ENCODE measurements around the gene NALF2.

Gene NALF2

GRCh38 chrX:69504626-69505612 lies 793 bp downstream of the NALF2 start:
- DNase-seq (ENCODE audit: extremely low read depth, insufficient read length) = no peak
- Histone ChIP-seq H3K4me3 (replicated peaks; ENCODE audit: low read depth, low read length) (no peak overlapping the region), H3K36me3 (ENCODE audit: control insufficient read depth, insufficient read depth, low read length) (no peaks in the 10 kb centered on the region), H3K27me3 (replicated peaks; ENCODE audit: control insufficient read depth, insufficient read depth, low read length) (peaks cover 1% of the 10 kb centered on the region; the same call in 1 of the 2 replicates)
- no peak for TF ChIP-seq CTCF (IDR thresholded peaks at IDR 0.05; ENCODE audit: insufficient read depth, low read length, poor library complexity, severe bottlenecking)

GRCh38 chrX:69505772-69506616 lies 1.9 kb downstream of the NALF2 start:
- H3K36me3 ChIP-seq (ENCODE audit: control insufficient read depth, insufficient read depth, low read length) = no peaks in the 10 kb centered on the region
- DNase-seq (ENCODE audit: extremely low read depth, insufficient read length) = no peak
- TF ChIP-seq CTCF (IDR thresholded peaks at IDR 0.05; ENCODE audit: insufficient read depth, low read length, poor library complexity, severe bottlenecking) = no peak
- H3K4me3 ChIP-seq (replicated peaks; ENCODE audit: low read depth, low read length) = no peak overlapping the region
- H3K27me3 ChIP-seq (replicated peaks; ENCODE audit: control insufficient read depth, insufficient read depth, low read length) = peaks cover 1% of the 10 kb centered on the region; the same call in 1 of the 2 replicates

- no peak for DNase-seq (ENCODE audit: extremely low read depth, insufficient read length)
- no peak overlapping the region for H3K4me3 ChIP-seq (replicated peaks; ENCODE audit: low read depth, low read length)
- H3K27me3 ChIP-seq (replicated peaks; ENCODE audit: control insufficient read depth, insufficient read depth, low read length) = peaks cover 1% of the 10 kb centered on the region; the same call in 1 of the 2 replicates
- no peak for TF ChIP-seq CTCF (IDR thresholded peaks at IDR 0.05; ENCODE audit: insufficient read depth, low read length, poor library complexity, severe bottlenecking)
- H3K36me3 ChIP-seq (ENCODE audit: control insufficient read depth, insufficient read depth, low read length) = no peaks in the 10 kb centered on the region
Observed at GRCh38 chrX:69506617-69507499, 2.7 kb downstream of the NALF2 start.

- Histone ChIP-seq H3K4me3 (replicated peaks; ENCODE audit: low read depth, low read length) (no peak overlapping the region), H3K27me3 (replicated peaks; ENCODE audit: control insufficient read depth, insufficient read depth, low read length) (peaks cover 1% of the 10 kb centered on the region; the same call in 1 of the 2 replicates), H3K36me3 (ENCODE audit: control insufficient read depth, insufficient read depth, low read length) (no peaks in the 10 kb centered on the region)
- DNase-seq (ENCODE audit: extremely low read depth, insufficient read length) = no peak
- no peak for TF ChIP-seq CTCF (IDR thresholded peaks at IDR 0.05; ENCODE audit: insufficient read depth, low read length, poor library complexity, severe bottlenecking)
Observed at GRCh38 chrX:69507500-69507789, 3.3 kb downstream of the NALF2 start.

GRCh38 chrX:69508610-69509009 lies 4.5 kb downstream of the NALF2 start:
- Histone ChIP-seq H3K36me3 (ENCODE audit: control insufficient read depth, insufficient read depth, low read length) (no peaks in the 10 kb centered on the region), H3K4me3 (replicated peaks; ENCODE audit: low read depth, low read length) (no peak overlapping the region), H3K27me3 (replicated peaks; ENCODE audit: control insufficient read depth, insufficient read depth, low read length) (peaks cover 1% of the 10 kb centered on the region; the same call in 1 of the 2 replicates)
- no peak for DNase-seq (ENCODE audit: extremely low read depth, insufficient read length)
- no peak for TF ChIP-seq CTCF (IDR thresholded peaks at IDR 0.05; ENCODE audit: insufficient read depth, low read length, poor library complexity, severe bottlenecking)
